Esophagus squamous epithelium (tissue), 4 donors: ENCODE measurements around the gene CHSY3.

ENCODE experiments used
- CTCF ChIP-seq, 6 experiments: fragments of 450-650 bp in 4 of 6; fragments of 200-600 bp in 2 of 6; sonication (generic) in 2 of 6; IDR thresholded peaks; one replicate each; pipeline ENCODE4 v1.5.1; 2016 to 2019; ENCODE audit warnings: antibody characterized with exemption in 6 of 6, mild to moderate bottlenecking in 4 of 6, moderate library complexity in 4 of 6
- POLR2A ChIP-seq, 4 donors: fragments of 450-650 bp; IDR thresholded peaks; one replicate each; pipeline ENCODE4 v1.6.1; 2017; ENCODE audit warnings: antibody characterized with exemption in 4 of 4, mild to moderate bottlenecking in 4 of 4, moderate library complexity in 3 of 4

- TF ChIP-seq CTCF (IDR thresholded peaks at IDR 0.05): no peak
- TF ChIP-seq POLR2A (IDR thresholded peaks at IDR 0.05): no peak
Measured at GRCh38 chr5:130021876-130022275, 117.6 kb downstream of the CHSY3 start.
